Inferior parietal cortex (tissue), 1 donor: ENCODE data around the gene ZC3H6.
"Not testable (repeated sequence)": the region's sequence is repeated elsewhere in the genome, so short reads cannot be mapped to it uniquely, and the experiment has no call there.

Experiments
- DNase-seq: peaks from one replicate; pipeline ENCODE4 v3.0.0-alpha.2; 2016; ENCODE audit errors: extremely low spot score

Gene ZC3H6

GRCh38 chr2:112332123-112332696, 56.8 kb downstream of the ZC3H6 start:
- no peak for DNase-seq

- no peak for DNase-seq
Observed at GRCh38 chr2:112335600-112335999, 60.2 kb downstream of the ZC3H6 start.

- no peak for DNase-seq
Observed at GRCh38 chr2:112339986-112340385, 64.6 kb downstream of the ZC3H6 start.

DNA sequence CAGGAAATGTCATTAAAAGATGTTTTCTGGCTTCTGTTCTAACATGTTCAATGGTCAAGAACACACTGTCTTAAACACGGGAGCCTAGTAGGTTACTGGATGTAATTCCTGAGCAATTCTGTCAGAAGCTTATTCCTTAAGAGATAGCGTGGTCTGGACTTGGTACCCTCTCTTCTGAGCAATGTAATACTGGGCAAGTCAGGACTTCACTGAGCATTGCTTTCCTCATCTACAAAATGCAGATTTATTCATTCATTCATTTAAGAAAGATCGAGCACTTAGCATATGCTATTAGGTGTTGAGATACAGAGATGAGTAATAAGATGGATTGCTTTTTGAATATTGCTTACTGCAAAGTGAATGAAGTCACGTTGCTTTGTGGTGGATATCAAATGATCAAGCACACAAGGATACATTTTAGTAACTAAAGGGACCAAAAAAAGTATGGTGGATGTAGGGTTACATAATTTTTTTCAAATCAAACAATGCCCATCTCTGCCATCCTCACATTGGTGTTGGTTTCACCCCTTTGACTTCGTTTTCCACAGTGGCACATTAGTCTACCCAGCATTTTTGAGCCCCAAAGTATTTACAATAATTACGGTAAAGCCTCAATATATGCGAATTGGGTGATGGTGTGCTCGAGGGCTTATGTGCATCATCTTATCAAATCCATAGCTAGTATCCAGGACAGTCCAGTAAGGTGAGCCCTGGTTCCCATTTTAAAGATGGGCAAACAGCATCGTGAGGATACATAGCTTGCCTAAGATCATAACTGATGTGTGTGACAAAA, 65.3 kb downstream of the ZC3H6 start:
- DNase-seq = no peak

GRCh38 chr2:112342067-112342550, 66.7 kb downstream of the ZC3H6 start:
- no peak for DNase-seq

GRCh38 chr2:112343827-112344585, 68.6 kb downstream of the ZC3H6 start:
- no peak for DNase-seq

GRCh38 chr2:112345030-112346027, 69.9 kb downstream of the ZC3H6 start:
- DNase-seq = no peak

- not testable (repeated sequence) for DNase-seq
Observed at GRCh38 chr2:112352292-112352691, 76.9 kb downstream of the ZC3H6 start.

GRCh38 chr2:112352809-112353603, 77.6 kb downstream of the ZC3H6 start:
- not testable (repeated sequence) for DNase-seq

DNA sequence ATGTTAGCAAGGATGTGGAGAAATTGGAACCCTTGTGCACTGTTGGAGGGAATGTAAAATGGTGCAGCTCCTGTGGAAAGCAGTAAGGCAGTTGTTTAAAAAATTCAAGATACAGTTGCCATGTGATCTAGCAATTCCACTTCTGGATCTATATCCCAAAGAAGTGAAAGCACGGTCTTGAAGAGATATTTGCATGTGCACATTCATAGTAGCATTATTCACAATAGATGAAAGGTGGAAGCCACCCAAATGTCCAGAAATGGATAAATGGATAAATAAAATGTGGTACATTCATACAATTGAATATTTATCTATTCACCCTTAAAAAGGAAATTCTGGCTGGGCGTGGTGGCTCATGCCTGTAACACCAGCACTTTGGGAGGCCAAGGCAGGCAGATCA, 78.9 kb downstream of the ZC3H6 start:
- DNase-seq = not testable (repeated sequence)

- DNase-seq = not testable (repeated sequence)
Observed at GRCh38 chr2:112360055-112360454, 84.7 kb downstream of the ZC3H6 start.
